BLaER1 (cell line): Measurements from ENCODE around the gene NRARP.
"Not testable (repeated sequence)": the region's sequence is repeated elsewhere in the genome, so short reads cannot be mapped to it uniquely, and the experiment has no call there.

Experiments
- H3K27ac ChIP-seq: shearing (Covaris generic); formaldehyde crosslinking; 2 replicates; pipeline ENCODE4 v1.8.1; 2022
- H3K27me3 ChIP-seq: shearing (Covaris generic); formaldehyde crosslinking; 2 replicates; pipeline ENCODE4 v1.8.1; 2022
- H3K36me3 ChIP-seq: shearing (Covaris generic); formaldehyde crosslinking; 2 replicates; pipeline ENCODE4 v1.8.1; 2022
- H3K4me1 ChIP-seq: shearing (Covaris generic); formaldehyde crosslinking; 2 replicates; pipeline ENCODE4 v1.8.1; 2022
- H3K4me2 ChIP-seq: shearing (Covaris generic); formaldehyde crosslinking; 2 replicates; pipeline ENCODE4 v1.8.1; 2022
- H3K4me3 ChIP-seq: shearing (Covaris generic); formaldehyde crosslinking; 2 replicates; pipeline ENCODE4 v1.8.1; 2022
- H3K9ac ChIP-seq: shearing (Covaris generic); formaldehyde crosslinking; 2 replicates; pipeline ENCODE4 v1.8.1; 2022
- H3K9me3 ChIP-seq: shearing (Covaris generic); formaldehyde crosslinking; 2 replicates; pipeline ENCODE4 v1.8.1; 2022
- H4K20me1 ChIP-seq: shearing (Covaris generic); formaldehyde crosslinking; 2 replicates; pipeline ENCODE4 v1.8.1; 2022
- Cebpa-rat ChIP-seq: shearing (Covaris generic); IDR thresholded peaks from 2 replicates; pipeline ENCODE4 v1.8.1; 2022

NRARP gene

GRCh38 chr9:137336735-137337134, 34.7 kb upstream of the NRARP start:
- Histone ChIP-seq H3K9ac (no peak overlapping the region), H3K36me3 (peaks cover 7% of the 10 kb centered on the region; the same call in 1 of the 2 replicates), H3K27me3 (no peaks in the 10 kb centered on the region), H3K4me3 (no peak overlapping the region), H4K20me1 (no peaks in the 10 kb centered on the region), H3K27ac (no peak overlapping the region), H3K9me3 (peaks cover 34% of the 10 kb centered on the region), H3K4me2 (no peak overlapping the region), H3K4me1 (peaks cover 35% of the 10 kb centered on the region)
- TF ChIP-seq Cebpa-rat, result no peak

- no peak overlapping the region for H3K4me2 ChIP-seq
- no peaks in the 10 kb centered on the region for H4K20me1 ChIP-seq
Observed at GRCh38 chr9:137333016-137333671, 31.1 kb upstream of the NRARP start.

GRCh38 chr9:137331929-137332328, 29.9 kb upstream of the NRARP start:
- H3K27me3 ChIP-seq, result no peaks in the 10 kb centered on the region
- peaks cover 31% of the 10 kb centered on the region for H3K9me3 ChIP-seq
- TF ChIP-seq Cebpa-rat, result no peak
- H4K20me1 ChIP-seq, result no peaks in the 10 kb centered on the region
- H3K36me3 ChIP-seq, result peaks cover 7% of the 10 kb centered on the region; the same call in 1 of the 2 replicates
- H3K4me3 ChIP-seq, result no peak overlapping the region
- H3K9ac ChIP-seq, result no peak overlapping the region
- no peak overlapping the region for H3K27ac ChIP-seq
- H3K4me2 ChIP-seq, result no peak overlapping the region
- no peaks in the 10 kb centered on the region for H3K4me1 ChIP-seq

More at GRCh38 chr9:137333016-137333671, 31.1 kb upstream of the NRARP start:
- H3K4me3 ChIP-seq, result no peak overlapping the region
- H3K27me3 ChIP-seq, result no peaks in the 10 kb centered on the region
- 0 out of 2 replicates have a peak, but pooled peaks cover under 1% of the 10 kb centered on the region for H3K4me1 ChIP-seq
- no peak overlapping the region for H3K27ac ChIP-seq
- peaks cover 7% of the 10 kb centered on the region; the same call in 1 of the 2 replicates for H3K36me3 ChIP-seq
- no peak overlapping the region for H3K9ac ChIP-seq
- peaks cover 39% of the 10 kb centered on the region for H3K9me3 ChIP-seq
- TF ChIP-seq Cebpa-rat, result no peak

- Histone ChIP-seq H3K9me3 (peaks cover 31% of the 10 kb centered on the region), H4K20me1 (no peaks in the 10 kb centered on the region), H3K27ac (no peak overlapping the region), H3K4me3 (no peak overlapping the region), H3K36me3 (peaks cover 7% of the 10 kb centered on the region; the same call in 1 of the 2 replicates), H3K4me2 (no peak overlapping the region), H3K27me3 (no peaks in the 10 kb centered on the region), H3K9ac (no peak overlapping the region), H3K4me1 (no peaks in the 10 kb centered on the region)
- no peak for TF ChIP-seq Cebpa-rat
Observed at GRCh38 chr9:137330689-137331088, 28.6 kb upstream of the NRARP start.

GRCh38 chr9:137329590-137329989, 27.5 kb upstream of the NRARP start:
- not testable (repeated sequence) for H3K4me3 ChIP-seq, H3K4me2 ChIP-seq, H3K27me3 ChIP-seq, H4K20me1 ChIP-seq, H3K9ac ChIP-seq, H3K4me1 ChIP-seq, H3K27ac ChIP-seq
- Histone ChIP-seq H3K36me3 (peaks cover 14% of the 10 kb centered on the region; the same call in 1 of the 2 replicates), H3K9me3 (peaks cover 24% of the 10 kb centered on the region)

GRCh38 chr9:137327641-137328550, 25.8 kb upstream of the NRARP start:
- not testable (repeated sequence) for H3K27me3 ChIP-seq, H3K4me3 ChIP-seq, H3K9ac ChIP-seq, H4K20me1 ChIP-seq, H3K4me1 ChIP-seq, H3K4me2 ChIP-seq, H3K27ac ChIP-seq
- Histone ChIP-seq H3K36me3 (peaks cover 22% of the 10 kb centered on the region; the same call in 1 of the 2 replicates), H3K9me3 (peaks cover 32% of the 10 kb centered on the region)

- Histone ChIP-seq H3K36me3 (peaks cover 22% of the 10 kb centered on the region; the same call in 1 of the 2 replicates), H3K9me3 (peaks cover 38% of the 10 kb centered on the region), H3K9ac (no peak overlapping the region), H3K4me3 (no peak overlapping the region), H3K4me1 (peaks cover 7% of the 10 kb centered on the region), H3K27ac (no peak overlapping the region), H4K20me1 (no peaks in the 10 kb centered on the region), H3K4me2 (no peak overlapping the region), H3K27me3 (no peaks in the 10 kb centered on the region)
- TF ChIP-seq Cebpa-rat, result no peak
Observed at GRCh38 chr9:137326445-137327065, 24.5 kb upstream of the NRARP start.

GRCh38 chr9:137325799-137326198, 23.7 kb upstream of the NRARP start:
- Histone ChIP-seq H3K9ac (no peak overlapping the region), H4K20me1 (no peaks in the 10 kb centered on the region), H3K4me3 (no peak overlapping the region), H3K27ac (no peak overlapping the region), H3K9me3 (peaks cover 38% of the 10 kb centered on the region), H3K36me3 (peaks cover 22% of the 10 kb centered on the region; the same call in 1 of the 2 replicates), H3K4me2 (no peak overlapping the region), H3K27me3 (no peaks in the 10 kb centered on the region), H3K4me1 (peaks cover 14% of the 10 kb centered on the region)
- no peak for TF ChIP-seq Cebpa-rat

GRCh38 chr9:137325124-137325523, 23.1 kb upstream of the NRARP start:
- Histone ChIP-seq H3K4me2 (no peak overlapping the region), H3K36me3 (peaks cover 22% of the 10 kb centered on the region; the same call in 1 of the 2 replicates), H4K20me1 (no peaks in the 10 kb centered on the region), H3K9ac (no peak overlapping the region), H3K27me3 (no peaks in the 10 kb centered on the region), H3K4me1 (peaks cover 21% of the 10 kb centered on the region), H3K9me3 (peaks cover 38% of the 10 kb centered on the region), H3K27ac (no peak overlapping the region), H3K4me3 (no peak overlapping the region)
- no peak for TF ChIP-seq Cebpa-rat
